Liver (tissue), 9 donors: ENCODE data around the gene LDLRAD3. TPM values are rescaled to one million over a fixed set of nuclear protein-coding genes. Genes with fewer than 3 reads are reported as not detected.

Experiments
- DNase-seq: peaks from one replicate; pipeline ENCODE4 v3.0.0-alpha.2; 2017; ENCODE audit warnings: low spot score
- H3K27ac ChIP-seq, 2 donors: one replicate each; pipeline ENCODE4 v1.7.0; 2013; ENCODE audit warnings: inconsistent platforms in 2 of 2, low read length in 2 of 2, control low read depth in 1 of 2, low read depth in 1 of 2, mild to moderate bottlenecking in 1 of 2
- H3K27me3 ChIP-seq, 4 donors: one replicate each; pipeline versions ENCODE4 v1.6.1 to v1.7.0; 2013; ENCODE audit warnings: low read length in 3 of 4, inconsistent platforms in 1 of 4, mild to moderate bottlenecking in 1 of 4, moderate library complexity in 1 of 4; ENCODE audit not compliant: control insufficient read depth in 4 of 4, insufficient read depth in 4 of 4
- H3K36me3 ChIP-seq, 4 donors: one replicate each; pipeline versions ENCODE4 v1.6.1 to v1.7.0; 2013; ENCODE audit warnings: low read length in 3 of 4, mild to moderate bottlenecking in 3 of 4, low read depth in 1 of 4, moderate library complexity in 1 of 4; ENCODE audit not compliant: control insufficient read depth in 4 of 4, insufficient read depth in 3 of 4
- H3K4me1 ChIP-seq, 4 donors: one replicate each; pipeline versions ENCODE4 v1.6.1 to v1.7.0; 2013; ENCODE audit warnings: low read length in 3 of 4, mild to moderate bottlenecking in 3 of 4, moderate library complexity in 1 of 4; ENCODE audit not compliant: control insufficient read depth in 4 of 4, insufficient read depth in 4 of 4
- H3K4me3 ChIP-seq, 3 donors: one replicate each; pipeline versions ENCODE4 v1.6.1 to v1.7.0; 2013; ENCODE audit warnings: low read length in 3 of 3, control low read depth in 1 of 3, low read depth in 1 of 3, mild to moderate bottlenecking in 1 of 3
- H3K9ac ChIP-seq, 2 donors: one replicate each; pipeline ENCODE4 v1.7.0; 2013; ENCODE audit warnings: low read length in 2 of 2, mild to moderate bottlenecking in 2 of 2, moderate library complexity in 2 of 2, control low read depth in 1 of 2, low read depth in 1 of 2
- H3K9me3 ChIP-seq, 4 donors: one replicate each; pipeline versions ENCODE4 v1.6.1 to v1.7.0; 2013; ENCODE audit warnings: low read length in 3 of 4; ENCODE audit not compliant: control insufficient read depth in 4 of 4
- ATF3 ChIP-seq: IDR thresholded peaks from 2 replicates; pipeline ENCODE4 v1.6.1; 2016; ENCODE audit warnings: antibody characterized with exemption
- EGR1 ChIP-seq, 2 donors: IDR thresholded peaks; 2 replicates each; pipeline ENCODE4 v1.6.1; 2016 to 2018; ENCODE audit warnings: antibody characterized with exemption in 2 of 2, low read depth in 2 of 2
- FOXA1 ChIP-seq: IDR thresholded peaks from 2 replicates; pipeline ENCODE4 v1.6.1; 2016; ENCODE audit warnings: antibody characterized with exemption
- FOXA2 ChIP-seq: IDR thresholded peaks from 2 replicates; pipeline ENCODE4 v1.6.1; 2016; ENCODE audit warnings: antibody characterized with exemption
- GABPA ChIP-seq, 2 donors: IDR thresholded peaks in 1 of 2; conservative IDR thresholded peaks in 1 of 2; 2 replicates each; pipeline ENCODE4 v1.6.1; 2016; ENCODE audit warnings: antibody characterized with exemption in 2 of 2, mild to moderate bottlenecking in 1 of 2, moderate library complexity in 1 of 2
- HNF4A ChIP-seq, 2 donors: conservative IDR thresholded peaks; 2 replicates each; pipeline ENCODE4 v1.6.1; 2016; ENCODE audit warnings: antibody characterized with exemption in 2 of 2, mild to moderate bottlenecking in 2 of 2
- HNF4G ChIP-seq: IDR thresholded peaks from 2 replicates; pipeline ENCODE4 v1.6.1; 2016; ENCODE audit warnings: antibody characterized with exemption
- JUND ChIP-seq, 2 donors: IDR thresholded peaks; 2 replicates each; pipeline ENCODE4 v1.6.1; 2016; ENCODE audit warnings: antibody characterized with exemption in 2 of 2
- NR2F2 ChIP-seq: IDR thresholded peaks from 2 replicates; pipeline ENCODE4 v1.6.1; 2016; ENCODE audit warnings: antibody characterized with exemption
- RAD21 ChIP-seq, 2 donors: IDR thresholded peaks; 2 replicates each; pipeline ENCODE4 v1.6.1; 2016; ENCODE audit warnings: antibody characterized with exemption in 2 of 2, mild to moderate bottlenecking in 2 of 2
- REST ChIP-seq: IDR thresholded peaks from 2 replicates; pipeline ENCODE4 v1.6.1; 2016; ENCODE audit warnings: antibody characterized with exemption, mild to moderate bottlenecking
- RXRA ChIP-seq, 2 donors: IDR thresholded peaks; 2 replicates each; pipeline ENCODE4 v1.6.1; 2017 to 2018; ENCODE audit warnings: antibody characterized with exemption in 2 of 2, mild to moderate bottlenecking in 1 of 2
- SP1 ChIP-seq: IDR thresholded peaks from 2 replicates; pipeline ENCODE4 v1.6.1; 2018; ENCODE audit warnings: antibody characterized with exemption, mild to moderate bottlenecking
- TAF1 ChIP-seq: conservative IDR thresholded peaks from 2 replicates; pipeline ENCODE4 v1.6.1; 2016; ENCODE audit warnings: antibody characterized with exemption, mild to moderate bottlenecking
- YY1 ChIP-seq: IDR thresholded peaks from 2 replicates; pipeline ENCODE4 v1.6.1; 2016; ENCODE audit warnings: antibody characterized with exemption, mild to moderate bottlenecking
- whole genome bisulfite sequencing: extraction: QIAGEN DNeasy Blood & Tissue Kit; methylation state at CpG from one replicate; pipeline ENCODE4 v1.1.7; 2013; 5-methylcytosine and 5-hydroxymethylcytosine counted together
- polyA plus RNA-seq, 2 donors: library from polyadenylated mRNA; stranded (reverse) in 1 of 2; unstranded in 1 of 2; fragments of 200-250 nt in 1 of 2; fragments of >200 nt in 1 of 2; fragmentation: Nextera tagmentation in 1 of 2; extraction: Ambion mirVana in 1 of 2; gene quantifications; one replicate each; pipeline versions ENCODE4 v1.2.1 to v1.2.3, GENCODE V29; 2013 to 2015
- total RNA-seq, 2 donors: library from RNA; depleted of rRNA; stranded (reverse); fragments of >200 nt; gene quantifications; one replicate each; pipeline ENCODE4 v1.2.3, GENCODE V29; 2014
- TF ChIP-seq, protein P1 (sequence below): fragments of 150-350 bp; IDR thresholded peaks from 2 replicates; pipeline ENCODE4 v1.5.1; 2017; ENCODE audit warnings: improper control_type of control experiment, low read depth, low read length; ENCODE audit not compliant: missing input control
- TF ChIP-seq, protein P2 (sequence below): IDR thresholded peaks from 2 replicates; pipeline ENCODE4 v1.6.1; 2016; ENCODE audit warnings: antibody characterized with exemption
- TF ChIP-seq, protein P3 (sequence below): IDR thresholded peaks from 2 replicates; pipeline ENCODE4 v1.6.1; 2016; ENCODE audit warnings: antibody characterized with exemption
- donor health status: healthy.
- donor health status: healthy.
- donor health status: healthy.
- donor health status: healthy.
- donor health status: healthy.

Gene LDLRAD3
- total and polyA plus RNA-seq, 4 donors, result 0.75 to 1.3 (median 0.93) TPM

GRCh38 chr11:36123336-36124101 lies 179.7 kb downstream of the LDLRAD3 start:
- Histone ChIP-seq H3K27ac (no peak overlapping the region), H3K4me3 (no peak overlapping the region), H3K4me1 (peaks cover 0 to 3% (median 0%) of the 10 kb centered on the region in 4 donors), H3K9ac (no peak overlapping the region), H3K9me3 (no peaks in the 10 kb centered on the region), H3K36me3 (no peaks in the 10 kb centered on the region), H3K27me3 (no peaks in the 10 kb centered on the region)
- DNase-seq, result no peak
- WGBS, result 77% methylated on average over 12 of the region's 12 CpGs
- no peak for TF ChIP-seq GABPA (IDR thresholded peaks at IDR 0.05 in 1 of 2, conservative IDR thresholded peaks at IDR 0.05 in 1 of 2)
- TF ChIP-seq RXRA (IDR thresholded peaks at IDR 0.05), result no peak
- no peak for TF ChIP-seq FOXA1
- no peak for TF ChIP-seq EGR1 (IDR thresholded peaks at IDR 0.05; ENCODE audit: low read depth in 2 of 2)
- TF ChIP-seq, protein P1, sequence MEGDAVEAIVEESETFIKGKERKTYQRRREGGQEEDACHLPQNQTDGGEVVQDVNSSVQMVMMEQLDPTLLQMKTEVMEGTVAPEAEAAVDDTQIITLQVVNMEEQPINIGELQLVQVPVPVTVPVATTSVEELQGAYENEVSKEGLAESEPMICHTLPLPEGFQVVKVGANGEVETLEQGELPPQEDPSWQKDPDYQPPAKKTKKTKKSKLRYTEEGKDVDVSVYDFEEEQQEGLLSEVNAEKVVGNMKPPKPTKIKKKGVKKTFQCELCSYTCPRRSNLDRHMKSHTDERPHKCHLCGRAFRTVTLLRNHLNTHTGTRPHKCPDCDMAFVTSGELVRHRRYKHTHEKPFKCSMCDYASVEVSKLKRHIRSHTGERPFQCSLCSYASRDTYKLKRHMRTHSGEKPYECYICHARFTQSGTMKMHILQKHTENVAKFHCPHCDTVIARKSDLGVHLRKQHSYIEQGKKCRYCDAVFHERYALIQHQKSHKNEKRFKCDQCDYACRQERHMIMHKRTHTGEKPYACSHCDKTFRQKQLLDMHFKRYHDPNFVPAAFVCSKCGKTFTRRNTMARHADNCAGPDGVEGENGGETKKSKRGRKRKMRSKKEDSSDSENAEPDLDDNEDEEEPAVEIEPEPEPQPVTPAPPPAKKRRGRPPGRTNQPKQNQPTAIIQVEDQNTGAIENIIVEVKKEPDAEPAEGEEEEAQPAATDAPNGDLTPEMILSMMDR, result no peak
- TF ChIP-seq, protein P2, sequence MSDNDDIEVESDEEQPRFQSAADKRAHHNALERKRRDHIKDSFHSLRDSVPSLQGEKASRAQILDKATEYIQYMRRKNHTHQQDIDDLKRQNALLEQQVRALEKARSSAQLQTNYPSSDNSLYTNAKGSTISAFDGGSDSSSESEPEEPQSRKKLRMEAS, result no peak
- TF ChIP-seq, protein P3, sequence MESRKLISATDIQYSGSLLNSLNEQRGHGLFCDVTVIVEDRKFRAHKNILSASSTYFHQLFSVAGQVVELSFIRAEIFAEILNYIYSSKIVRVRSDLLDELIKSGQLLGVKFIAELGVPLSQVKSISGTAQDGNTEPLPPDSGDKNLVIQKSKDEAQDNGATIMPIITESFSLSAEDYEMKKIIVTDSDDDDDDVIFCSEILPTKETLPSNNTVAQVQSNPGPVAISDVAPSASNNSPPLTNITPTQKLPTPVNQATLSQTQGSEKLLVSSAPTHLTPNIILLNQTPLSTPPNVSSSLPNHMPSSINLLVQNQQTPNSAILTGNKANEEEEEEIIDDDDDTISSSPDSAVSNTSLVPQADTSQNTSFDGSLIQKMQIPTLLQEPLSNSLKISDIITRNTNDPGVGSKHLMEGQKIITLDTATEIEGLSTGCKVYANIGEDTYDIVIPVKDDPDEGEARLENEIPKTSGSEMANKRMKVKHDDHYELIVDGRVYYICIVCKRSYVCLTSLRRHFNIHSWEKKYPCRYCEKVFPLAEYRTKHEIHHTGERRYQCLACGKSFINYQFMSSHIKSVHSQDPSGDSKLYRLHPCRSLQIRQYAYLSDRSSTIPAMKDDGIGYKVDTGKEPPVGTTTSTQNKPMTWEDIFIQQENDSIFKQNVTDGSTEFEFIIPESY, result no peak
- TF ChIP-seq SP1, result no peak
- no peak for TF ChIP-seq HNF4A (conservative IDR thresholded peaks at IDR 0.05)
- TF ChIP-seq YY1, result no peak
- TF ChIP-seq FOXA2, result no peak
- no peak for TF ChIP-seq REST
- TF ChIP-seq NR2F2, result no peak
- no peak for TF ChIP-seq HNF4G
- no peak for TF ChIP-seq TAF1
- no peak for TF ChIP-seq ATF3
- no peak for TF ChIP-seq RAD21 (IDR thresholded peaks at IDR 0.05)
- no peak for TF ChIP-seq JUND (IDR thresholded peaks at IDR 0.05)
